K562 (cell line): Measurements from ENCODE around the gene ADD2.

ENCODE experiments used
- CTCF ChIP-seq, 3 experiments: IDR thresholded peaks in 2 of 3; conservative IDR thresholded peaks in 1 of 3; 2 replicates each; pipeline ENCODE4 v1.5.1; 2011 to 2012; ENCODE audit warnings: low read length in 3 of 3, mild to moderate bottlenecking in 3 of 3, control low read depth in 2 of 3, improper control_type of control experiment in 1 of 3, inconsistent platforms in 1 of 3, low read depth in 1 of 3, mixed read lengths in 1 of 3, moderate library complexity in 1 of 3; ENCODE audit not compliant: insufficient read depth in 2 of 3
- SRSF9 ChIP-seq: fragments of 200-400 bp; formaldehyde crosslinking; IDR thresholded peaks from 2 replicates; pipeline ENCODE4 v1.6.1; 2017; ENCODE audit warnings: low read depth, low read length, borderline replicate concordance

DNA sequence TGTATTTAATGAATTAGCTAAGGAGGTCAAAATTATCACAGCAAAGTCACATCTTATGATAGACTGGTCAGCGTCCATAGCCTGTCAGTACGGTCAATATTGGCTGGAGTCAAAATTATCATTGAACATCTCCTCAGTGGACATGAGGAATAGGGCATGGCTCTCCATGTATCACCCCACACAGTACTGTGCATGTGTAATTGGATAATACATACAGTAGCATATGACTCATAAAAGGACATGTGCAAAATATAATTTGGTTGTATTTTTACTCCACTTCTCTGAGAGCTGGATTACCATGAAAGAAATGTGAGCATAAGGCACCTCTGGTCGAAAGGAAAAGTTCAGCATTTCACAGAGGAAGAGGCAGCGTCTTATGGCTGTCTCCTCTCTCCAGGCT, 24.9 kb downstream of the ADD2 start:
- TF ChIP-seq CTCF (IDR thresholded peaks at IDR 0.05 in 2 of 3, conservative IDR thresholded peaks at IDR 0.05 in 1 of 3; ENCODE audit: insufficient read depth in 2 of 3, low read depth in 1 of 3, low read length in 3 of 3) (no peak), SRSF9 (no peak)
